ENCODE data around the gene SH3BGR.

The SH3BGR gene

DNA sequence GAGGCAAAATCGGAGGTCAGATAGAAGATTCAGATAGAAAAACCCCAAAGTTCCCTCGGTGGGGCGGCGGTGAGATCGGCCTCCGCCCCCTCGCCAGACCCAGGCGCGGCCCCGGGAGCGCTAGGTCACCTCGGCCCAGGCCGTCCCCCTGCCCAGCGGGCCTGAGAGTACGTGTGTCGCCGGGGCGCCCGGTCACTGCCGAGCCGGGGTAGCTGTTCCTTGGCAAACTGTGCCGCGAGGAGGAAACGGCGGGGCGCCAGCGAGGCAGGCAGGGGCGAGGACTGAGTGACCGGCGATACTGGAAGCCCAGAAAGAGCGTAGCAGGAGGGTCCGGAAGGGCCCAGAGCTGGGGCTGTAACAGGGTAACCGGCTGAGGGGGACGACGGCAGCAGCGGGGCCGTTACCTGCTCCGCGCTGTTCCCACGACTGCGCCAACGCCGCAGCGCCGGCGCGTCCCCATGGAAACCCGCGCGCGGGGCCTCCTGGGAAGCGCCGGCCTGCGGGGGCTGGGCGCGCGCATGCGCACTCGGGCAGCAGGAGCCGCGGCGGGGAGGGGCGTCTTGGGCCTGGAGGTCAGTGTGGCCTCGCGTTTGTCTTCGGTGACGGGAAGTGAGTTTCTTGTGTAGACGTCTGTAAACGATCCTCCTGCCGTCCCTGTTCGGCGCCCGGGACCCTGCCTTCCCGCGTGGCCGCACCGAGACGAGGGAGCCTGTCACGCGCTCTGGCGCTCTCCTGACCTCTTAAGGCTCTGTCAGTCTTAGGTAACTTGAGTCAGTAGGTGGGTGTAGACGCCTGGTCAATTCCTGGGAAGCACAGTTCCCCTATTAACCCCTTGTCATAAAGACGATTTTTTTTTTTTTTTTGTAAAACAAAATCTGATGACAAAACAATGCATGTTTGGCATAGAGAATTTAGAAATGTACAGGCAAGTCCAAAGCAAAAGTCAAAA is 6.2 kb upstream of the SH3BGR start, which contains the start of gene LCA5L:
LCA5L (minus strand) TSS at position 458 of the 949 bp plus-strand sequence. CDS start 17,285 bp downstream, outside the sequence.
- Histone ChIP-seq H3K9me3 (ENCODE audit: insufficient read depth, low read depth, low read length) (no peaks in the 10 kb centered on the region), H2AFZ (ENCODE audit: low read length) (peak within 1 kb of the TSS; percentile 97), H3K27me3 (ENCODE audit: insufficient read depth, low read length, poor library complexity, severe bottlenecking) (peaks cover 8% of the 10 kb centered on the region)

DNA sequence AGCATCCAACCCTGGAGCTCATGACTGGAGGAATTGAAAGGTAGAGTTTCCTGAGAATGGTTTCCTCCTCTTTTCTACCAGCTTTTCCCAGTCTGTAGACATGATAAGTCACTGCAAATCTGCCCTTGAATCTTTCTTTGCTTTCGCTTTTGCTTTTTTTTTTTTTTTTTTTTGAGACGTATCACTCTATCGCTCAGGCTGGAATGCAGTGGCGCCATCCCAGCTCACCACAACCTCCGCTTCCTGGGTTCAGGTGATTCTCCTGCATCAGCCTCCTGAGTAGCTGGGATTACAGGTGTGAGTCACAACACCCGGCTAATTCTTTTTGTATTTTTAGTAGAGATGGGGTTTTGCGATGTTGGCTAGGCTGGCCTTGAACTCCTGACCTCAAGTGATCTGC is 4.5 kb upstream of the SH3BGR start:
- no peaks in the 10 kb centered on the region for H4K20me1 ChIP-seq (ENCODE audit: insufficient read depth, low read length, poor library complexity, severe bottlenecking)

More for the DNA sequence above, 6.2 kb upstream of the SH3BGR start, which contains the start of gene LCA5L:
- Histone ChIP-seq H3K79me2 (ENCODE audit: insufficient read depth, low read length) (no peaks in the 10 kb centered on the region), H3K4me3 (ENCODE audit: low read length, poor library complexity, severe bottlenecking) (peak within 1 kb of the TSS; percentile 79), H3K9ac (ENCODE audit: low read depth, low read length, poor library complexity, severe bottlenecking) (peak within 1 kb of the TSS; percentile 77), H3K4me1 (ENCODE audit: insufficient read depth, low read length, poor library complexity, severe bottlenecking) (peaks cover 20% of the 10 kb centered on the region), H3K4me2 (ENCODE audit: low read depth, low read length, poor library complexity, severe bottlenecking) (peak within 1 kb of the TSS; percentile 78), H4K20me1 (ENCODE audit: insufficient read depth, low read length, poor library complexity, severe bottlenecking) (no peaks in the 10 kb centered on the region), H3K36me3 (ENCODE audit: insufficient read depth, low read length) (no peaks in the 10 kb centered on the region), H3K9me2 (replicated peaks; ENCODE audit: low read depth, low read length) (no peaks in the 10 kb centered on the region), H3F3A (ENCODE audit: low read depth) (no peaks in the 10 kb centered on the region)
- TF ChIP-seq, protein P1, sequence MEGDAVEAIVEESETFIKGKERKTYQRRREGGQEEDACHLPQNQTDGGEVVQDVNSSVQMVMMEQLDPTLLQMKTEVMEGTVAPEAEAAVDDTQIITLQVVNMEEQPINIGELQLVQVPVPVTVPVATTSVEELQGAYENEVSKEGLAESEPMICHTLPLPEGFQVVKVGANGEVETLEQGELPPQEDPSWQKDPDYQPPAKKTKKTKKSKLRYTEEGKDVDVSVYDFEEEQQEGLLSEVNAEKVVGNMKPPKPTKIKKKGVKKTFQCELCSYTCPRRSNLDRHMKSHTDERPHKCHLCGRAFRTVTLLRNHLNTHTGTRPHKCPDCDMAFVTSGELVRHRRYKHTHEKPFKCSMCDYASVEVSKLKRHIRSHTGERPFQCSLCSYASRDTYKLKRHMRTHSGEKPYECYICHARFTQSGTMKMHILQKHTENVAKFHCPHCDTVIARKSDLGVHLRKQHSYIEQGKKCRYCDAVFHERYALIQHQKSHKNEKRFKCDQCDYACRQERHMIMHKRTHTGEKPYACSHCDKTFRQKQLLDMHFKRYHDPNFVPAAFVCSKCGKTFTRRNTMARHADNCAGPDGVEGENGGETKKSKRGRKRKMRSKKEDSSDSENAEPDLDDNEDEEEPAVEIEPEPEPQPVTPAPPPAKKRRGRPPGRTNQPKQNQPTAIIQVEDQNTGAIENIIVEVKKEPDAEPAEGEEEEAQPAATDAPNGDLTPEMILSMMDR (conservative IDR thresholded peaks at IDR 0.05; ENCODE audit: low read length): 0 out of 2 replicates have a peak, but pooled peaks have one; percentile 4
- TF ChIP-seq EZH2phosphoT487 (IDR thresholded peaks at IDR 0.05; ENCODE audit: borderline replicate concordance): no peak

DNA sequence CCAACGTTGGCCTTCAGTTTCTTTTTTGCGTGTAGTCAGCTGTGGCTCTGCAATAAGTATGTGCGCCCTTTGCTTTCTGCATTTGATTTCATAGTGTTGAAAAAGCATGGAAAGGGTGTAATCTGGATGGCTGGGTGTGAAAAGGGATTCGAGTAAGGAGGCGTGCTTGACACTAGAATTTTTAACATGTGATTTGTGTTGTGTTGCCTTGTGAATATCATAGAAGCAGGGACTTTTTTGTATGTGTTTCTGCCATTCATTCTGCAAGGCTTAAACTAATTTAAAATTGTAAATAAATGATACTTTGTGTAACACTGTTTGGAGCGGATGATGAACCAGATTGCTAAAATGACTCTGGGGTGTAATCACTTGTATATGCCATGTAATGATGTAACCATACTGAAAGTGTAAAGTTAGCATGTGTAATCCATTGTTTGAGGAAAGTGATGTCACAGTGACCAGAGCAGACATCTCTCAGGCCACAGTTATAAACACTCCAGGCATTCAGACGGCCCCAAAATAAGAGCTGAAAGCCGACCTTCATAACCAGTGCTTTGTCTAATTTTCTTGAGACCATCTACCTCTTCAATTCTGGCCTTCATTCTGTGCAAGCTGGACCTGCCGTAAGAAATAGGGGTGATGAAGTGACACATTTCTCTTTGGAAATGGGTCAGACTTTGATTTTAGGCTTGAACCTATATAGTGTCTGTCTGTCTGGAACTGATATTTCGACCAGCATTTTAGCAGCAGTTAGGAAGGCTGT is 618 bp downstream of the SH3BGR start:
- Histone ChIP-seq H3K27me3 (ENCODE audit: insufficient read depth, low read length, poor library complexity, severe bottlenecking) (peaks cover 8% of the 10 kb centered on the region), H3K9me2 (replicated peaks; ENCODE audit: low read depth, low read length) (no peaks in the 10 kb centered on the region), H3K79me2 (ENCODE audit: insufficient read depth, low read length) (no peaks in the 10 kb centered on the region), H3F3A (ENCODE audit: low read depth) (no peaks in the 10 kb centered on the region), H4K20me1 (ENCODE audit: insufficient read depth, low read length, poor library complexity, severe bottlenecking) (no peaks in the 10 kb centered on the region), H3K9me3 (ENCODE audit: insufficient read depth, low read depth, low read length) (no peaks in the 10 kb centered on the region), H3K4me2 (ENCODE audit: low read depth, low read length, poor library complexity, severe bottlenecking) (no peak overlapping the region), H3K4me1 (ENCODE audit: insufficient read depth, low read length, poor library complexity, severe bottlenecking) (no peaks in the 10 kb centered on the region), H2AFZ (ENCODE audit: low read length) (no peak overlapping the region), H3K36me3 (ENCODE audit: insufficient read depth, low read length) (no peaks in the 10 kb centered on the region), H3K9ac (ENCODE audit: low read depth, low read length, poor library complexity, severe bottlenecking) (no peak overlapping the region), H3K4me3 (ENCODE audit: low read length, poor library complexity, severe bottlenecking) (no peak overlapping the region)
- no peak for TF ChIP-seq EZH2phosphoT487 (IDR thresholded peaks at IDR 0.05; ENCODE audit: borderline replicate concordance)
- TF ChIP-seq, protein P1 (conservative IDR thresholded peaks at IDR 0.05; ENCODE audit: low read length): no peak

More for the DNA sequence above, 4.5 kb upstream of the SH3BGR start:
- Histone ChIP-seq H3K9me2 (replicated peaks; ENCODE audit: low read depth, low read length) (no peaks in the 10 kb centered on the region), H3K36me3 (ENCODE audit: insufficient read depth, low read length) (no peaks in the 10 kb centered on the region), H3F3A (ENCODE audit: low read depth) (no peaks in the 10 kb centered on the region), H3K79me2 (ENCODE audit: insufficient read depth, low read length) (no peaks in the 10 kb centered on the region), H3K4me1 (ENCODE audit: insufficient read depth, low read length, poor library complexity, severe bottlenecking) (peaks cover 20% of the 10 kb centered on the region), H3K27me3 (ENCODE audit: insufficient read depth, low read length, poor library complexity, severe bottlenecking) (peaks cover 8% of the 10 kb centered on the region), H3K9me3 (ENCODE audit: insufficient read depth, low read depth, low read length) (no peaks in the 10 kb centered on the region), H3K9ac (ENCODE audit: low read depth, low read length, poor library complexity, severe bottlenecking) (no peak overlapping the region), H2AFZ (ENCODE audit: low read length) (no peak overlapping the region), H3K4me3 (ENCODE audit: low read length, poor library complexity, severe bottlenecking) (no peak overlapping the region), H3K4me2 (ENCODE audit: low read depth, low read length, poor library complexity, severe bottlenecking) (no peak overlapping the region)
- no peak for TF ChIP-seq EZH2phosphoT487 (IDR thresholded peaks at IDR 0.05; ENCODE audit: borderline replicate concordance)
- TF ChIP-seq, protein P1 (conservative IDR thresholded peaks at IDR 0.05; ENCODE audit: low read length): no peak
